NCI-H2029 treated with DMSO at 0.1 percent for 48 hours (cell line): ENCODE data around the gene NDUFV2.

Experiments used
- DNase-seq: peaks from one replicate; lab custom pipeline; 2025; lab: John Stamatoyannopoulos, UW

The NDUFV2 gene

GRCh38 chr18:9120796-9121195 is 18.3 kb downstream of the NDUFV2 start:
- no peak for DNase-seq

GRCh38 chr18:9123520-9123919 is 21.0 kb downstream of the NDUFV2 start:
- DNase-seq = no peak

GRCh38 chr18:9124824-9125223 is 22.3 kb downstream of the NDUFV2 start:
- no peak for DNase-seq

- no peak for DNase-seq
Measured at GRCh38 chr18:9126337-9126736, 23.8 kb downstream of the NDUFV2 start.

- no peak for DNase-seq
Measured at GRCh38 chr18:9130195-9130594, 27.7 kb downstream of the NDUFV2 start.

- no peak for DNase-seq
Measured at GRCh38 chr18:9130806-9131205, 28.3 kb downstream of the NDUFV2 start.

- DNase-seq = no peak
Measured at GRCh38 chr18:9132628-9133027, 30.1 kb downstream of the NDUFV2 start.

GRCh38 chr18:9133225-9133624 is 30.7 kb downstream of the NDUFV2 start:
- no peak for DNase-seq

GRCh38 chr18:9135081-9135911 is 32.8 kb downstream of the NDUFV2 start:
- no peak for DNase-seq

GRCh38 chr18:9135912-9136314 is 33.4 kb downstream of the NDUFV2 start:
- DNase-seq = peak; percentile 7

GRCh38 chr18:9136315-9137155 is 34.0 kb downstream of the NDUFV2 start, which contains the start of gene ANKRD12:
Gene ANKRD12 (plus strand): TSS chr18:9136781. CDS start chr18:9182433, 45,652 bp downstream.
- DNase-seq = peak; percentile 74

- DNase-seq = peak; percentile 31
Measured at GRCh38 chr18:9137168-9138066, 34.9 kb downstream of the NDUFV2 start.

- no peak for DNase-seq
Measured at GRCh38 chr18:9139400-9140039, 37.0 kb downstream of the NDUFV2 start.

GRCh38 chr18:9140381-9140780 is 37.9 kb downstream of the NDUFV2 start:
- DNase-seq = no peak

- DNase-seq = no peak
Measured at GRCh38 chr18:9140984-9141383, 38.5 kb downstream of the NDUFV2 start.

- no peak for DNase-seq
Measured at GRCh38 chr18:9146224-9146623, 43.7 kb downstream of the NDUFV2 start.

GRCh38 chr18:9147440-9148202 is 45.1 kb downstream of the NDUFV2 start:
- peak; percentile 5 for DNase-seq

- no peak for DNase-seq
Measured at GRCh38 chr18:9148203-9148552, 45.7 kb downstream of the NDUFV2 start.

- no peak for DNase-seq
Measured at GRCh38 chr18:9150121-9150520, 47.6 kb downstream of the NDUFV2 start.

- DNase-seq = no peak
Measured at GRCh38 chr18:9153256-9153655, 50.8 kb downstream of the NDUFV2 start.
